ENCODE results near the gene DLG2. TPM values are rescaled to one million over a fixed set of nuclear protein-coding genes. Genes with fewer than 3 reads are reported as not detected.

DLG2 gene
- total and polyA plus RNA-seq, 4 donors = 0.30 to 5.5 (median 0.68) TPM

GRCh38 chr11:83684071-83684470 is 1943.1 kb downstream of the DLG2 start:
- H3K9me3 ChIP-seq (ENCODE audit: control insufficient read depth in 4 of 4, low read length in 3 of 4) = no peaks in the 10 kb centered on the region
- WGBS = 87% methylated on average over 4 of the region's 4 CpGs
- H3K4me3 ChIP-seq (ENCODE audit: low read depth in 1 of 3, low read length in 3 of 3) = no peak overlapping the region
- no peaks in the 10 kb centered on the region for H3K27me3 ChIP-seq (ENCODE audit: control insufficient read depth in 4 of 4, insufficient read depth in 4 of 4, low read length in 3 of 4)
- TF ChIP-seq, protein P1, sequence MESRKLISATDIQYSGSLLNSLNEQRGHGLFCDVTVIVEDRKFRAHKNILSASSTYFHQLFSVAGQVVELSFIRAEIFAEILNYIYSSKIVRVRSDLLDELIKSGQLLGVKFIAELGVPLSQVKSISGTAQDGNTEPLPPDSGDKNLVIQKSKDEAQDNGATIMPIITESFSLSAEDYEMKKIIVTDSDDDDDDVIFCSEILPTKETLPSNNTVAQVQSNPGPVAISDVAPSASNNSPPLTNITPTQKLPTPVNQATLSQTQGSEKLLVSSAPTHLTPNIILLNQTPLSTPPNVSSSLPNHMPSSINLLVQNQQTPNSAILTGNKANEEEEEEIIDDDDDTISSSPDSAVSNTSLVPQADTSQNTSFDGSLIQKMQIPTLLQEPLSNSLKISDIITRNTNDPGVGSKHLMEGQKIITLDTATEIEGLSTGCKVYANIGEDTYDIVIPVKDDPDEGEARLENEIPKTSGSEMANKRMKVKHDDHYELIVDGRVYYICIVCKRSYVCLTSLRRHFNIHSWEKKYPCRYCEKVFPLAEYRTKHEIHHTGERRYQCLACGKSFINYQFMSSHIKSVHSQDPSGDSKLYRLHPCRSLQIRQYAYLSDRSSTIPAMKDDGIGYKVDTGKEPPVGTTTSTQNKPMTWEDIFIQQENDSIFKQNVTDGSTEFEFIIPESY (IDR thresholded peaks at IDR 0.05) = no peak
- TF ChIP-seq FOXA1 (IDR thresholded peaks at IDR 0.05) = no peak
- TF ChIP-seq EGR1 (IDR thresholded peaks at IDR 0.05; ENCODE audit: low read depth in 2 of 2) = no peak
- no peak for TF ChIP-seq YY1 (IDR thresholded peaks at IDR 0.05)
- TF ChIP-seq, protein P2, sequence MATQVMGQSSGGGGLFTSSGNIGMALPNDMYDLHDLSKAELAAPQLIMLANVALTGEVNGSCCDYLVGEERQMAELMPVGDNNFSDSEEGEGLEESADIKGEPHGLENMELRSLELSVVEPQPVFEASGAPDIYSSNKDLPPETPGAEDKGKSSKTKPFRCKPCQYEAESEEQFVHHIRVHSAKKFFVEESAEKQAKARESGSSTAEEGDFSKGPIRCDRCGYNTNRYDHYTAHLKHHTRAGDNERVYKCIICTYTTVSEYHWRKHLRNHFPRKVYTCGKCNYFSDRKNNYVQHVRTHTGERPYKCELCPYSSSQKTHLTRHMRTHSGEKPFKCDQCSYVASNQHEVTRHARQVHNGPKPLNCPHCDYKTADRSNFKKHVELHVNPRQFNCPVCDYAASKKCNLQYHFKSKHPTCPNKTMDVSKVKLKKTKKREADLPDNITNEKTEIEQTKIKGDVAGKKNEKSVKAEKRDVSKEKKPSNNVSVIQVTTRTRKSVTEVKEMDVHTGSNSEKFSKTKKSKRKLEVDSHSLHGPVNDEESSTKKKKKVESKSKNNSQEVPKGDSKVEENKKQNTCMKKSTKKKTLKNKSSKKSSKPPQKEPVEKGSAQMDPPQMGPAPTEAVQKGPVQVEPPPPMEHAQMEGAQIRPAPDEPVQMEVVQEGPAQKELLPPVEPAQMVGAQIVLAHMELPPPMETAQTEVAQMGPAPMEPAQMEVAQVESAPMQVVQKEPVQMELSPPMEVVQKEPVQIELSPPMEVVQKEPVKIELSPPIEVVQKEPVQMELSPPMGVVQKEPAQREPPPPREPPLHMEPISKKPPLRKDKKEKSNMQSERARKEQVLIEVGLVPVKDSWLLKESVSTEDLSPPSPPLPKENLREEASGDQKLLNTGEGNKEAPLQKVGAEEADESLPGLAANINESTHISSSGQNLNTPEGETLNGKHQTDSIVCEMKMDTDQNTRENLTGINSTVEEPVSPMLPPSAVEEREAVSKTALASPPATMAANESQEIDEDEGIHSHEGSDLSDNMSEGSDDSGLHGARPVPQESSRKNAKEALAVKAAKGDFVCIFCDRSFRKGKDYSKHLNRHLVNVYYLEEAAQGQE (IDR thresholded peaks at IDR 0.05) = no peak
- TF ChIP-seq RAD21 (IDR thresholded peaks at IDR 0.05) = no peak
- TF ChIP-seq, protein P3, sequence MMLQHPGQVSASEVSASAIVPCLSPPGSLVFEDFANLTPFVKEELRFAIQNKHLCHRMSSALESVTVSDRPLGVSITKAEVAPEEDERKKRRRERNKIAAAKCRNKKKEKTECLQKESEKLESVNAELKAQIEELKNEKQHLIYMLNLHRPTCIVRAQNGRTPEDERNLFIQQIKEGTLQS (IDR thresholded peaks at IDR 0.05) = no peak
- no peaks in the 10 kb centered on the region for H3K4me1 ChIP-seq (ENCODE audit: control insufficient read depth in 4 of 4, insufficient read depth in 4 of 4, low read length in 3 of 4)
- H3K27ac ChIP-seq (ENCODE audit: low read depth in 1 of 2, low read length in 2 of 2) = no peak overlapping the region
- DNase-seq (ENCODE audit: low spot score) = no peak
- H3K36me3 ChIP-seq (ENCODE audit: control insufficient read depth in 4 of 4, insufficient read depth in 3 of 4, low read depth in 1 of 4, low read length in 3 of 4) = no peaks in the 10 kb centered on the region
- no peak overlapping the region for H3K9ac ChIP-seq (ENCODE audit: low read depth in 1 of 2, low read length in 2 of 2)

GRCh38 chr11:83682611-83682973 is 1944.6 kb downstream of the DLG2 start:
- DNase-seq (ENCODE audit: low spot score) = no peak
- Histone ChIP-seq H3K27ac (ENCODE audit: low read depth in 1 of 2, low read length in 2 of 2) (no peak overlapping the region), H3K4me1 (ENCODE audit: control insufficient read depth in 4 of 4, insufficient read depth in 4 of 4, low read length in 3 of 4) (no peaks in the 10 kb centered on the region), H3K36me3 (ENCODE audit: control insufficient read depth in 4 of 4, insufficient read depth in 3 of 4, low read depth in 1 of 4, low read length in 3 of 4) (no peaks in the 10 kb centered on the region), H3K9me3 (ENCODE audit: control insufficient read depth in 4 of 4, low read length in 3 of 4) (no peaks in the 10 kb centered on the region), H3K9ac (ENCODE audit: low read depth in 1 of 2, low read length in 2 of 2) (no peak overlapping the region), H3K27me3 (ENCODE audit: control insufficient read depth in 4 of 4, insufficient read depth in 4 of 4, low read length in 3 of 4) (no peaks in the 10 kb centered on the region), H3K4me3 (ENCODE audit: low read depth in 1 of 3, low read length in 3 of 3) (no peak overlapping the region)
- WGBS = 90% methylated on average over 1 of the region's 1 CpG
- TF ChIP-seq MAX (IDR thresholded peaks at IDR 0.05) (no peak), RXRA (IDR thresholded peaks at IDR 0.05) (no peak), FOXA1 (IDR thresholded peaks at IDR 0.05) (no peak), HNF4A (conservative IDR thresholded peaks at IDR 0.05) (no peak), TAF1 (conservative IDR thresholded peaks at IDR 0.05) (no peak), NR2F2 (IDR thresholded peaks at IDR 0.05) (no peak), EGR1 (IDR thresholded peaks at IDR 0.05; ENCODE audit: low read depth in 2 of 2) (no peak), RAD21 (IDR thresholded peaks at IDR 0.05) (no peak), FOXA2 (IDR thresholded peaks at IDR 0.05) (no peak), HNF4G (IDR thresholded peaks at IDR 0.05) (no peak), GABPA (IDR thresholded peaks at IDR 0.05 in 1 of 2, conservative IDR thresholded peaks at IDR 0.05 in 1 of 2) (no peak), SP1 (IDR thresholded peaks at IDR 0.05) (no peak), JUND (IDR thresholded peaks at IDR 0.05) (no peak), YY1 (IDR thresholded peaks at IDR 0.05) (no peak)
- TF ChIP-seq, protein P1 (IDR thresholded peaks at IDR 0.05) = no peak
- TF ChIP-seq, protein P2 (IDR thresholded peaks at IDR 0.05) = no peak
- TF ChIP-seq, protein P3 (IDR thresholded peaks at IDR 0.05) = no peak
- TF ChIP-seq, protein P4, sequence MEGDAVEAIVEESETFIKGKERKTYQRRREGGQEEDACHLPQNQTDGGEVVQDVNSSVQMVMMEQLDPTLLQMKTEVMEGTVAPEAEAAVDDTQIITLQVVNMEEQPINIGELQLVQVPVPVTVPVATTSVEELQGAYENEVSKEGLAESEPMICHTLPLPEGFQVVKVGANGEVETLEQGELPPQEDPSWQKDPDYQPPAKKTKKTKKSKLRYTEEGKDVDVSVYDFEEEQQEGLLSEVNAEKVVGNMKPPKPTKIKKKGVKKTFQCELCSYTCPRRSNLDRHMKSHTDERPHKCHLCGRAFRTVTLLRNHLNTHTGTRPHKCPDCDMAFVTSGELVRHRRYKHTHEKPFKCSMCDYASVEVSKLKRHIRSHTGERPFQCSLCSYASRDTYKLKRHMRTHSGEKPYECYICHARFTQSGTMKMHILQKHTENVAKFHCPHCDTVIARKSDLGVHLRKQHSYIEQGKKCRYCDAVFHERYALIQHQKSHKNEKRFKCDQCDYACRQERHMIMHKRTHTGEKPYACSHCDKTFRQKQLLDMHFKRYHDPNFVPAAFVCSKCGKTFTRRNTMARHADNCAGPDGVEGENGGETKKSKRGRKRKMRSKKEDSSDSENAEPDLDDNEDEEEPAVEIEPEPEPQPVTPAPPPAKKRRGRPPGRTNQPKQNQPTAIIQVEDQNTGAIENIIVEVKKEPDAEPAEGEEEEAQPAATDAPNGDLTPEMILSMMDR (IDR thresholded peaks at IDR 0.05; ENCODE audit: low read depth, low read length, missing input control) = no peak
